ENCODE measurements around the gene CPNE4. TPM values are rescaled to one million over a fixed set of nuclear protein-coding genes. Genes with fewer than 3 reads are reported as not detected.
A peak's percentile ranks its signal among the peaks of the same experiment; 100 is the strongest.

CPNE4 gene
- total RNA-seq, 1 experiment from 2014 or later: not detected

GRCh38 chr3:132006605-132007204, 28.1 kb downstream of the CPNE4 start:
- no peak overlapping the region for H3K27ac ChIP-seq (ENCODE audit: low read length)
- no peaks in the 10 kb centered on the region for H3K9me3 ChIP-seq (ENCODE audit: low read length)
- ChIA-PET CTCF (no interaction called here), POLR2A (ENCODE audit: unreplicated experiment) (no interaction called here)
- H3K36me3 ChIP-seq (ENCODE audit: low read depth, low read length): no peaks in the 10 kb centered on the region
- no peaks in the 10 kb centered on the region for H4K20me1 ChIP-seq (ENCODE audit: low read length)
- no peak overlapping the region for H2AFZ ChIP-seq (ENCODE audit: low read length)
- ATAC-seq (peak; percentile 50), DNase-seq (peak; percentile 59)
- no peaks in the 10 kb centered on the region for H3K79me2 ChIP-seq (ENCODE audit: low read length)
- no peaks in the 10 kb centered on the region for H3F3A ChIP-seq (ENCODE audit: low read length, unreplicated experiment)
- H3K4me1 ChIP-seq (ENCODE audit: insufficient read depth, low read length): peaks cover 20% of the 10 kb centered on the region
- BruUV-seq (replicated peaks): no TSS peak
- no peak for TF ChIP-seq EZH2 (IDR thresholded peaks at IDR 0.05; ENCODE audit: low read length, unreplicated experiment)
- peak; percentile 65 for TF ChIP-seq CTCF (conservative IDR thresholded peaks at IDR 0.05; ENCODE audit: low read depth, low read length)
- TF ChIP-seq EZH2phosphoT487 (IDR thresholded peaks at IDR 0.05; ENCODE audit: borderline replicate concordance, low read length): no peak
- intact Hi-C loops (cut with micrococcal nuclease): loop anchor here (1.0 to 5.0 kb wide), 2 partner anchors 174 to 209 kb away; no protein-coding TSS in a partner anchor
- no peak overlapping the region for H3K4me2 ChIP-seq (ENCODE audit: low read length)
- no peak overlapping the region for H3K9ac ChIP-seq (ENCODE audit: low read length)
- H3K4me3 ChIP-seq (ENCODE audit: low read length): no peak overlapping the region
- H3K27me3 ChIP-seq (ENCODE audit: low read length): no peaks in the 10 kb centered on the region
- H3K9me2 ChIP-seq (replicated peaks; ENCODE audit: low read length): no peaks in the 10 kb centered on the region

- H3K9me3 ChIP-seq (ENCODE audit: low read length): no peaks in the 10 kb centered on the region
- H3K36me3 ChIP-seq (ENCODE audit: low read depth, low read length): no peaks in the 10 kb centered on the region
- DNase-seq (no peak), ATAC-seq (no peak)
- H3K9ac ChIP-seq (ENCODE audit: low read length): no peak overlapping the region
- H3K79me2 ChIP-seq (ENCODE audit: low read length): no peaks in the 10 kb centered on the region
- no peaks in the 10 kb centered on the region for H3K27me3 ChIP-seq (ENCODE audit: low read length)
- no peak overlapping the region for H3K27ac ChIP-seq (ENCODE audit: low read length)
- POLR2A ChIA-PET (ENCODE audit: unreplicated experiment): no interaction called here
- no peak overlapping the region for H3K4me3 ChIP-seq (ENCODE audit: low read length)
- no peak for TF ChIP-seq EZH2phosphoT487 (IDR thresholded peaks at IDR 0.05; ENCODE audit: borderline replicate concordance, low read length)
- TF ChIP-seq CTCF (conservative IDR thresholded peaks at IDR 0.05; ENCODE audit: low read depth, low read length): no peak
- TF ChIP-seq EZH2 (IDR thresholded peaks at IDR 0.05; ENCODE audit: low read length, unreplicated experiment): no peak
- peaks cover 17% of the 10 kb centered on the region for H3K4me1 ChIP-seq (ENCODE audit: insufficient read depth, low read length)
- no TSS peak for BruUV-seq (replicated peaks)
- CTCF ChIA-PET: no interaction called here
- H3K9me2 ChIP-seq (replicated peaks; ENCODE audit: low read length): no peaks in the 10 kb centered on the region
- H2AFZ ChIP-seq (ENCODE audit: low read length): no peak overlapping the region
- intact Hi-C loops (cut with micrococcal nuclease): no loop called here
- no peak overlapping the region for H3K4me2 ChIP-seq (ENCODE audit: low read length)
- no peaks in the 10 kb centered on the region for H4K20me1 ChIP-seq (ENCODE audit: low read length)
- H3F3A ChIP-seq (ENCODE audit: low read length, unreplicated experiment): no peaks in the 10 kb centered on the region
Measured at GRCh38 chr3:132004571-132004970, 30.2 kb downstream of the CPNE4 start.

- no peaks in the 10 kb centered on the region for H3K9me2 ChIP-seq (replicated peaks; ENCODE audit: low read length)
- DNase-seq (no peak), ATAC-seq (no peak)
- no peaks in the 10 kb centered on the region for H4K20me1 ChIP-seq (ENCODE audit: low read length)
- H3F3A ChIP-seq (ENCODE audit: low read length, unreplicated experiment): no peaks in the 10 kb centered on the region
- no TSS peak for BruUV-seq (replicated peaks)
- no peaks in the 10 kb centered on the region for H3K9me3 ChIP-seq (ENCODE audit: low read length)
- H3K4me1 ChIP-seq (ENCODE audit: insufficient read depth, low read length): peaks cover 9% of the 10 kb centered on the region
- POLR2A ChIA-PET (ENCODE audit: unreplicated experiment): interaction anchor here (0.6 kb wide), 1 partner anchor 59 kb away, joined by 5 read pairs; no protein-coding TSS in a partner anchor
- no peak overlapping the region for H3K27ac ChIP-seq (ENCODE audit: low read length)
- TF ChIP-seq EZH2phosphoT487 (IDR thresholded peaks at IDR 0.05; ENCODE audit: borderline replicate concordance, low read length) (no peak), EZH2 (IDR thresholded peaks at IDR 0.05; ENCODE audit: low read length, unreplicated experiment) (no peak), CTCF (conservative IDR thresholded peaks at IDR 0.05; ENCODE audit: low read depth, low read length) (no peak)
- H3K4me3 ChIP-seq (ENCODE audit: low read length): no peak overlapping the region
- H3K4me2 ChIP-seq (ENCODE audit: low read length): no peak overlapping the region
- no peaks in the 10 kb centered on the region for H3K79me2 ChIP-seq (ENCODE audit: low read length)
- H3K9ac ChIP-seq (ENCODE audit: low read length): no peak overlapping the region
- no peaks in the 10 kb centered on the region for H3K27me3 ChIP-seq (ENCODE audit: low read length)
- no peaks in the 10 kb centered on the region for H3K36me3 ChIP-seq (ENCODE audit: low read depth, low read length)
- CTCF ChIA-PET: no interaction called here
- intact Hi-C loops (cut with micrococcal nuclease): no loop called here
- no peak overlapping the region for H2AFZ ChIP-seq (ENCODE audit: low read length)
Measured at GRCh38 chr3:132003685-132004084, 31.1 kb downstream of the CPNE4 start.
